Esophagus muscularis mucosa (tissue), 4 donors: Measurements from ENCODE around the gene AVPR1B. TPM values are rescaled to one million over a fixed set of nuclear protein-coding genes. Genes with fewer than 3 reads are reported as not detected.

Experiments
- DNase-seq: peaks from one replicate; pipeline ENCODE4 v3.0.0-alpha.2; 2017; ENCODE audit errors: extremely low spot score
- H3K27ac ChIP-seq, 4 donors: fragments of 200-600 bp; sonication (generic); replicated peaks in 1 of 4; 1 replicate in 3 of 4; 2 replicates in 1 of 4; pipeline ENCODE4 v1.5.1; 2016 to 2019; ENCODE audit warnings: mild to moderate bottlenecking in 1 of 4
- H3K27me3 ChIP-seq, 4 donors: fragments of 200-600 bp; sonication (generic); one replicate each; pipeline versions ENCODE4 v1.5.1 to v1.6.0; 2016 to 2019
- H3K36me3 ChIP-seq, 4 donors: fragments of 200-600 bp; sonication (generic); one replicate each; pipeline ENCODE4 v1.5.1; 2016 to 2019
- H3K4me1 ChIP-seq, 4 donors: fragments of 200-600 bp; sonication (generic); one replicate each; pipeline ENCODE4 v1.5.1; 2016 to 2019
- H3K4me3 ChIP-seq, 4 donors: fragments of 200-600 bp; sonication (generic); 1 replicate in 2 of 4; 2 replicates in 2 of 4; pipeline ENCODE4 v1.5.1; 2016 to 2019; ENCODE audit warnings: mild to moderate bottlenecking in 4 of 4, moderate library complexity in 1 of 4
- H3K9me3 ChIP-seq, 4 donors: fragments of 200-600 bp; sonication (generic); 1 replicate in 3 of 4; 2 replicates in 1 of 4; pipeline ENCODE4 v1.5.1; 2016 to 2019
- EP300 ChIP-seq: sonication (generic); formaldehyde crosslinking; IDR thresholded peaks from one replicate; pipeline ENCODE4 v1.6.1; 2017; ENCODE audit warnings: antibody characterized with exemption
- POLR2A ChIP-seq: fragments of 450-650 bp; IDR thresholded peaks from one replicate; pipeline ENCODE4 v1.6.1; 2017; ENCODE audit warnings: antibody characterized with exemption, moderate library complexity, mild to moderate bottlenecking, low read depth
- POLR2AphosphoS5 ChIP-seq, 2 donors: sonication (generic); formaldehyde crosslinking; IDR thresholded peaks; one replicate each; pipeline ENCODE4 v1.6.1; 2017; ENCODE audit warnings: antibody characterized with exemption in 2 of 2
- WGBS: methylation state at CpG from one replicate; pipeline ENCODE4 v1.1.5; 2018; 5-methylcytosine and 5-hydroxymethylcytosine counted together
- intact Hi-C: fragments of 100-400 bp; cut with DNase I; formaldehyde crosslinking; loops from one replicate; pipeline ENCODE4 v1.15.1; 2023
- total RNA-seq, 4 donors: library from RNA; depleted of rRNA; stranded (reverse); fragments of >200 nt; gene quantifications; one replicate each; pipeline versions ENCODE4 v1.1.0 to v1.2.1, GENCODE V29; 2016
- TF ChIP-seq, protein P1 (sequence below), 3 experiments: fragments of 200-600 bp in 2 of 3; fragments of 450-650 bp in 1 of 3; sonication (generic) in 2 of 3; IDR thresholded peaks; one replicate each; pipeline ENCODE4 v1.5.1; 2017 to 2019; ENCODE audit warnings: antibody characterized with exemption in 3 of 3, mild to moderate bottlenecking in 2 of 3, moderate library complexity in 1 of 3

Gene AVPR1B
- total RNA-seq, 4 donors from 2014 or later: not detected

DNA sequence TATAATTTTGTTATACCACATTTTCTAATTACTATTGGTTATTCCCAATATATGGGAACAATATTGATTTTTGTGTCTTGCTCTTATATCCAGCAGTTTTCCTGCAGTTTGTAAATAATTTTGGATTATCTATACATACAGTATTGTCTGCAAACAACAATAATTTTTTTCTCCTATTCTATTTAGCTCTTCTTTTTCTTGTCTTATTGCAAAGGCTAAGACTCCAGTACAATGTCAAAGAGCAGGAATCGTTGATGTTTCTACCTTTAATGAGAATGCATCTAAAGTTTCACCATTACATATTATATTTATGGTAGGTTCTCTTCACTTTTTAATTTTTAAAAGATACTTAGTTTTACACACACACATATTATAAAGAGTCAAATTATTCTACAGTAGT is 4.1 kb upstream of the AVPR1B start:
- intact Hi-C loops: no loop called here

DNA sequence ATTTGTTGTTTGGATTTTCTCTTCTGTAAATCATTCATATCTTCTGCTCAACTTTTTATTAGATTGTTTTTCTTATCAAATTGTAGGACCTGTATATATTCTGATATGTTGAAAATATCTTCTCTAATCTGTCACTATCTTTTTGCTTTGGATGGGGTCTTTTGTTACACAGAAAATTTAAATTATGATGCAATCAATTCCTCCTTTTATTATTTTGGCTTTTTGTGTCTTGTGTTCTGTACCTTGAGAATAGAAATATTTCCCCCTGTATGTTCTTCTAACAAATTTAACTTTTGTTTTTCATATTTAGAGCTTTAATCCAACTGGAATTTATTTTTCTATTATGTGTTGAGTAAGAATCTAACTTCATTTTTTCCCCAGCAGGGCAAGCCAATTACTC is 3.2 kb upstream of the AVPR1B start:
- no peak overlapping the region for H3K4me3 ChIP-seq
- H3K27ac ChIP-seq: no peak overlapping the region
- DNase-seq: no peak
- intact Hi-C loops: no loop called here
- peaks cover 0 to 13% (median 11%) of the 10 kb centered on the region in 4 donors for H3K9me3 ChIP-seq
- no peaks in the 10 kb centered on the region for H3K36me3 ChIP-seq
- H3K27me3 ChIP-seq: peaks cover 0 to 35% (median 0%) of the 10 kb centered on the region in 4 donors
- H3K4me1 ChIP-seq: peaks cover 9 to 16% (median 15%) of the 10 kb centered on the region in 4 donors
- TF ChIP-seq POLR2A (no peak), EP300 (no peak), POLR2AphosphoS5 (IDR thresholded peaks at IDR 0.05) (no peak)

More for the DNA sequence above, 4.1 kb upstream of the AVPR1B start:
- H3K9me3 ChIP-seq: peaks cover 0 to 13% (median 11%) of the 10 kb centered on the region in 4 donors
- no peak overlapping the region for H3K4me3 ChIP-seq
- H3K36me3 ChIP-seq: no peaks in the 10 kb centered on the region
- peaks cover 0 to 28% (median 0%) of the 10 kb centered on the region in 4 donors for H3K27me3 ChIP-seq
- no peak overlapping the region for H3K27ac ChIP-seq
- no peak for DNase-seq
- 80% methylated on average over 1 of the region's 1 CpG for WGBS
- peaks cover 9 to 16% (median 15%) of the 10 kb centered on the region in 4 donors for H3K4me1 ChIP-seq
- no peak for TF ChIP-seq POLR2AphosphoS5 (IDR thresholded peaks at IDR 0.05)
- no peak for TF ChIP-seq EP300
- no peak for TF ChIP-seq POLR2A

DNA sequence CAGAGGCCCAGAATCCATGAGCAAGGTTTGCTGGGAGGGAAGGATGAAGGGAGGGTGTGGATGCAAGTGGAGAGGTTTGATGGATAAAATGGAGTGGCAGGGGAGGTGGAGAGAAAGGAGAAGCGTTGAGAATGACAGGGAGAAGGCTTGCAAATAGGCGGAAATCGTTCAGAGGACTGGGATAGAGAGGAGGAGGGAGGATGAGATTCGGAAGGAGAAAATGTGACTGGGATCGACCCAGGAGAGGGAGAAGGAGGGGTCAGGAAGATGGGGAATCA is 376 bp downstream of the AVPR1B start:
- peaks cover 0 to 35% (median 0%) of the 10 kb centered on the region in 4 donors for H3K27me3 ChIP-seq
- H3K27ac ChIP-seq: no peak overlapping the region
- H3K4me3 ChIP-seq: peak overlapping the region; percentile 45 to 58 (median 50)
- no peak for TF ChIP-seq EP300
- TF ChIP-seq, protein P1, sequence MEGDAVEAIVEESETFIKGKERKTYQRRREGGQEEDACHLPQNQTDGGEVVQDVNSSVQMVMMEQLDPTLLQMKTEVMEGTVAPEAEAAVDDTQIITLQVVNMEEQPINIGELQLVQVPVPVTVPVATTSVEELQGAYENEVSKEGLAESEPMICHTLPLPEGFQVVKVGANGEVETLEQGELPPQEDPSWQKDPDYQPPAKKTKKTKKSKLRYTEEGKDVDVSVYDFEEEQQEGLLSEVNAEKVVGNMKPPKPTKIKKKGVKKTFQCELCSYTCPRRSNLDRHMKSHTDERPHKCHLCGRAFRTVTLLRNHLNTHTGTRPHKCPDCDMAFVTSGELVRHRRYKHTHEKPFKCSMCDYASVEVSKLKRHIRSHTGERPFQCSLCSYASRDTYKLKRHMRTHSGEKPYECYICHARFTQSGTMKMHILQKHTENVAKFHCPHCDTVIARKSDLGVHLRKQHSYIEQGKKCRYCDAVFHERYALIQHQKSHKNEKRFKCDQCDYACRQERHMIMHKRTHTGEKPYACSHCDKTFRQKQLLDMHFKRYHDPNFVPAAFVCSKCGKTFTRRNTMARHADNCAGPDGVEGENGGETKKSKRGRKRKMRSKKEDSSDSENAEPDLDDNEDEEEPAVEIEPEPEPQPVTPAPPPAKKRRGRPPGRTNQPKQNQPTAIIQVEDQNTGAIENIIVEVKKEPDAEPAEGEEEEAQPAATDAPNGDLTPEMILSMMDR (IDR thresholded peaks at IDR 0.05): no peak
- no peak for TF ChIP-seq POLR2A
- no peak for TF ChIP-seq POLR2AphosphoS5 (IDR thresholded peaks at IDR 0.05)
- no peaks in the 10 kb centered on the region for H3K36me3 ChIP-seq
- peaks cover 0 to 13% (median 8%) of the 10 kb centered on the region in 4 donors for H3K9me3 ChIP-seq
- WGBS: 25% methylated on average over 5 of the region's 5 CpGs
- peaks cover 9 to 16% (median 15%) of the 10 kb centered on the region in 4 donors for H3K4me1 ChIP-seq
- intact Hi-C loops: no loop called here
- no peak for DNase-seq

DNA sequence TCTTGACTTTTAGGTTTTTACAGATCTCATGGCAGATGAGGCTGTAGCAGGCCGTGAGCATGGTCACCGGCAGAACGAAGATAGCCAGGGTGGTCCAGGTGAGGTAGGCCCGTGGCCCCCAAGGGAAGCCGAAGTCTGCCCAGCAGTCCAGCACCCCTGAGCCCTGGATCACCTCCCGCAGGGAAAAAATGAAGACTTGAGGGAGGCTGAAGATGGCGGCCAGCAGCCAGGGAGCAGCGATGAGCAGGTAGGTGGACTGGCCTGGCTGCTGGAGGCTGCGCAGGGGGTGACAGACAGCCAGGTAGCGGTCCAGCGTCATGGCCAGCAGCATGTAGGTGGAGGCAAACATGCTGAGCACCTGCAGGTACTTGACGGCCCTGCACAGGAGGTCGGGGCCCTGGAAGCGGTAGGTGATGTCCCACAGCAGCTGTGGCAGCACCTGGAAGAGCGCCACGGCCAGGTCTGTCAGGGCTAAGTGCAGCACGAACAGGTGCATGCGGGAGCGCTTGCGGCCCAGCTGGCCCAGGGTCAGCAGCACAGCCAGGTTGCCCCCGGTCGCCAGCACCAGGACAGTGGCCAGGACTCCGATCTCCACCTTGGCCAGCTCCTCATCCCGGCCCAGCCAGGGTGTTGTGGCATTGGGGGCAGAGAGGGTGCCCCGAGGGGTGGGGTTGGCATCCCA is 856 bp downstream of the AVPR1B start:
- H3K27me3 ChIP-seq: peaks cover 0 to 35% (median 0%) of the 10 kb centered on the region in 4 donors
- intact Hi-C loops: no loop called here
- TF ChIP-seq POLR2A: no peak
- TF ChIP-seq EP300: no peak
- TF ChIP-seq, protein P1 (IDR thresholded peaks at IDR 0.05): no peak
- no peak for TF ChIP-seq POLR2AphosphoS5 (IDR thresholded peaks at IDR 0.05)

DNA sequence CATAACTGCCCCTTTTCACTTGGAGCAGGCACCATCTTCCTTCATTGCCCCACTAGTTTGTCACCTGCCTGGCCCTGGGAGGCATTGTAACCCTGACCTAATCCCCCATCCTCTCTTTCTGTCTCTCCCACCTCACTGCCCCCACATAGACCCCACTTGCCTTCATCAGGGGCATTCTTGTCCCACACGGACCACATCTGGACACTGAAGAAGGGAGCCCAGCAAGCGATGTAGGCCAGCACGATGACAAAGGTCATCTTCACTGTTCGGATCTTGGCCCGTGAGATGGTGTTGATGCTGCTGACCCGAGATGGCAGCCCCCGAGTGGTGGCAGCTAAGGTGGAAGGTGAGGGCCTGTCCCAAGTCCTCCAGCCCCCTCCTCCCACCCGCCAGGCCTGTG is 1.4 kb downstream of the AVPR1B start:
- no peak for DNase-seq
- peaks cover 0 to 35% (median 0%) of the 10 kb centered on the region in 4 donors for H3K27me3 ChIP-seq
- no peak overlapping the region for H3K27ac ChIP-seq
- 97% methylated on average over 8 of the region's 8 CpGs for whole genome bisulfite sequencing
- no peak for TF ChIP-seq POLR2A
- TF ChIP-seq, protein P1 (IDR thresholded peaks at IDR 0.05): no peak
- TF ChIP-seq EP300: no peak
- no peak for TF ChIP-seq POLR2AphosphoS5 (IDR thresholded peaks at IDR 0.05)
- peaks cover 0 to 4% (median 0%) of the 10 kb centered on the region in 4 donors for H3K9me3 ChIP-seq
- peaks cover 9 to 16% (median 15%) of the 10 kb centered on the region in 4 donors for H3K4me1 ChIP-seq
- H3K4me3 ChIP-seq: no peak overlapping the region
- no peaks in the 10 kb centered on the region for H3K36me3 ChIP-seq
- intact Hi-C loops: no loop called here

More for the DNA sequence above, 856 bp downstream of the AVPR1B start:
- Histone ChIP-seq H3K27ac (no peak overlapping the region), H3K9me3 (peaks cover 0 to 10% (median 3%) of the 10 kb centered on the region in 4 donors), H3K4me1 (peaks cover 9 to 16% (median 15%) of the 10 kb centered on the region in 4 donors), H3K4me3 (no peak overlapping the region), H3K36me3 (no peaks in the 10 kb centered on the region)
- 89% methylated on average over 24 of the region's 25 CpGs for WGBS
- DNase-seq: no peak
